ENCODE results near the gene ADGRL1. TPM values are rescaled to one million over a fixed set of nuclear protein-coding genes. Genes with fewer than 3 reads are reported as not detected.

The ADGRL1 gene
- polyA plus RNA-seq, 1 experiment, result 4.0 TPM

GRCh38 chr19:14150770-14151661 lies 55.0 kb downstream of the ADGRL1 start:
- DNase-seq (ENCODE audit: low read depth), result no peak
- H3K4me3 ChIP-seq (ENCODE audit: low read depth, low read length), result no peak overlapping the region
- H3K27me3 ChIP-seq (ENCODE audit: control insufficient read depth, insufficient read depth, low read length), result no peaks in the 10 kb centered on the region
- H3K36me3 ChIP-seq (ENCODE audit: control insufficient read depth, insufficient read depth, low read length), result peaks cover 1% of the 10 kb centered on the region
- POLR2A ChIA-PET, result no interaction called here
- CTCF ChIA-PET, result interaction anchor here (0.9 to 1.4 kb wide), 3 partner anchors 151 to 271 kb away, joined by 3 to 6 read pairs (median 3); no protein-coding TSS in a partner anchor
- TF ChIP-seq CTCF (IDR thresholded peaks at IDR 0.05; ENCODE audit: insufficient read depth, low read depth, low read length), result no peak

GRCh38 chr19:14150041-14150769 lies 55.8 kb downstream of the ADGRL1 start:
- POLR2A ChIA-PET, result interaction anchor here (0.7 kb wide), 1 partner anchor 262 kb away, joined by 3 read pairs; no protein-coding TSS in a partner anchor
- Histone ChIP-seq H3K36me3 (ENCODE audit: control insufficient read depth, insufficient read depth, low read length) (no peaks in the 10 kb centered on the region; the same call in 1 of the 2 replicates), H3K4me3 (ENCODE audit: low read depth, low read length) (no peak overlapping the region), H3K27me3 (ENCODE audit: control insufficient read depth, insufficient read depth, low read length) (no peaks in the 10 kb centered on the region)
- CTCF ChIA-PET, result interaction anchor here (1.1 to 1.4 kb wide), 3 partner anchors 12 to 270 kb away, joined by 3 to 6 read pairs (median 4); no protein-coding TSS in a partner anchor
- no peak for DNase-seq (ENCODE audit: low read depth)
- TF ChIP-seq CTCF (IDR thresholded peaks at IDR 0.05; ENCODE audit: insufficient read depth, low read depth, low read length), result no peak

- TF ChIP-seq CTCF (IDR thresholded peaks at IDR 0.05; ENCODE audit: insufficient read depth, low read depth, low read length), result no peak
- H3K27me3 ChIP-seq (ENCODE audit: control insufficient read depth, insufficient read depth, low read length), result no peaks in the 10 kb centered on the region
- H3K4me3 ChIP-seq (ENCODE audit: low read depth, low read length), result peak overlapping the region; percentile 15
- no peak for DNase-seq (ENCODE audit: low read depth)
- CTCF ChIA-PET, result interaction anchor here (1.1 to 1.6 kb wide), 5 partner anchors 12 to 303 kb away, joined by 3 to 6 read pairs (median 3); no protein-coding TSS in a partner anchor
- H3K36me3 ChIP-seq (ENCODE audit: control insufficient read depth, insufficient read depth, low read length), result no peaks in the 10 kb centered on the region; the same call in 1 of the 2 replicates
- POLR2A ChIA-PET, result interaction anchor here (0.7 kb wide), 1 partner anchor 261 kb away, joined by 3 read pairs; no protein-coding TSS in a partner anchor
Measured at GRCh38 chr19:14149509-14149994, 56.4 kb downstream of the ADGRL1 start.

GRCh38 chr19:14148751-14149410 lies 57.1 kb downstream of the ADGRL1 start:
- DNase-seq (ENCODE audit: low read depth), result no peak
- no peak for TF ChIP-seq CTCF (IDR thresholded peaks at IDR 0.05; ENCODE audit: insufficient read depth, low read depth, low read length)
- Histone ChIP-seq H3K36me3 (ENCODE audit: control insufficient read depth, insufficient read depth, low read length) (no peaks in the 10 kb centered on the region; the same call in 1 of the 2 replicates), H3K27me3 (ENCODE audit: control insufficient read depth, insufficient read depth, low read length) (no peaks in the 10 kb centered on the region), H3K4me3 (ENCODE audit: low read depth, low read length) (no peak overlapping the region; the same call in 1 of the 2 replicates)
- POLR2A ChIA-PET, result no interaction called here
- CTCF ChIA-PET, result interaction anchor here (0.7 to 2.8 kb wide), 19 partner anchors 10 to 302 kb away, joined by 3 to 21 read pairs (median 4); partner anchors contain the start of genes ADGRE5 and ASF1B
